ENCODE data around the gene ITPK1.

GRCh38 chr14:93113678-93114067 is 2.1 kb downstream of the ITPK1 start:
- TF ChIP-seq TAF1 (IDR thresholded peaks at IDR 0.05; ENCODE audit: borderline replicate concordance, low read depth, low read length) (no peak), CHD2 (IDR thresholded peaks at IDR 0.05; ENCODE audit: low read length, partially characterized antibody) (no peak)
- TF ChIP-seq, protein P1, sequence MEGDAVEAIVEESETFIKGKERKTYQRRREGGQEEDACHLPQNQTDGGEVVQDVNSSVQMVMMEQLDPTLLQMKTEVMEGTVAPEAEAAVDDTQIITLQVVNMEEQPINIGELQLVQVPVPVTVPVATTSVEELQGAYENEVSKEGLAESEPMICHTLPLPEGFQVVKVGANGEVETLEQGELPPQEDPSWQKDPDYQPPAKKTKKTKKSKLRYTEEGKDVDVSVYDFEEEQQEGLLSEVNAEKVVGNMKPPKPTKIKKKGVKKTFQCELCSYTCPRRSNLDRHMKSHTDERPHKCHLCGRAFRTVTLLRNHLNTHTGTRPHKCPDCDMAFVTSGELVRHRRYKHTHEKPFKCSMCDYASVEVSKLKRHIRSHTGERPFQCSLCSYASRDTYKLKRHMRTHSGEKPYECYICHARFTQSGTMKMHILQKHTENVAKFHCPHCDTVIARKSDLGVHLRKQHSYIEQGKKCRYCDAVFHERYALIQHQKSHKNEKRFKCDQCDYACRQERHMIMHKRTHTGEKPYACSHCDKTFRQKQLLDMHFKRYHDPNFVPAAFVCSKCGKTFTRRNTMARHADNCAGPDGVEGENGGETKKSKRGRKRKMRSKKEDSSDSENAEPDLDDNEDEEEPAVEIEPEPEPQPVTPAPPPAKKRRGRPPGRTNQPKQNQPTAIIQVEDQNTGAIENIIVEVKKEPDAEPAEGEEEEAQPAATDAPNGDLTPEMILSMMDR (IDR thresholded peaks at IDR 0.05): no peak

All from SK-N-SH (cell line).